NCI-H2196 treated with DMSO at 0.1 percent for 48 hours (cell line): ENCODE data around the gene ECT2L.
"Not testable (repeated sequence)": the region's sequence is repeated elsewhere in the genome, so short reads cannot be mapped to it uniquely, and the experiment has no call there.

ENCODE experiments used
- DNase-seq: peaks from one replicate; lab custom pipeline; 2025; ENCODE audit not compliant: unreplicated experiment; lab: John Stamatoyannopoulos, UW

ECT2L gene

GRCh38 chr6:138925806-138926205, 129.9 kb downstream of the ECT2L start:
- DNase-seq, result no peak

- no peak for DNase-seq
These were observed 130.7 kb downstream of the ECT2L start for GRCh38 chr6:138926579-138926978.

- DNase-seq, result no peak
These were observed 135.8 kb downstream of the ECT2L start for GRCh38 chr6:138931660-138932059.

GRCh38 chr6:138936873-138937272, 141.0 kb downstream of the ECT2L start:
- DNase-seq, result not testable (repeated sequence)

GRCh38 chr6:138943089-138943625, 147.3 kb downstream of the ECT2L start:
- DNase-seq, result no peak

- DNase-seq, result no peak
These were observed 148.5 kb downstream of the ECT2L start for GRCh38 chr6:138944412-138944811.

- no peak for DNase-seq
These were observed 149.5 kb downstream of the ECT2L start for GRCh38 chr6:138945354-138945753.

- no peak for DNase-seq
These were observed 152.1 kb downstream of the ECT2L start for GRCh38 chr6:138948004-138948403.

GRCh38 chr6:138948546-138949179, 152.8 kb downstream of the ECT2L start:
- no peak for DNase-seq

GRCh38 chr6:138953451-138953850, 157.6 kb downstream of the ECT2L start:
- no peak for DNase-seq
